NCI-H1417 (cell line): ENCODE measurements around the gene S100A10.

Experiments used
- DNase-seq, 3 experiments: peaks; one replicate each; lab custom pipeline; 2025; lab: John Stamatoyannopoulos, UW

S100A10 gene

DNA sequence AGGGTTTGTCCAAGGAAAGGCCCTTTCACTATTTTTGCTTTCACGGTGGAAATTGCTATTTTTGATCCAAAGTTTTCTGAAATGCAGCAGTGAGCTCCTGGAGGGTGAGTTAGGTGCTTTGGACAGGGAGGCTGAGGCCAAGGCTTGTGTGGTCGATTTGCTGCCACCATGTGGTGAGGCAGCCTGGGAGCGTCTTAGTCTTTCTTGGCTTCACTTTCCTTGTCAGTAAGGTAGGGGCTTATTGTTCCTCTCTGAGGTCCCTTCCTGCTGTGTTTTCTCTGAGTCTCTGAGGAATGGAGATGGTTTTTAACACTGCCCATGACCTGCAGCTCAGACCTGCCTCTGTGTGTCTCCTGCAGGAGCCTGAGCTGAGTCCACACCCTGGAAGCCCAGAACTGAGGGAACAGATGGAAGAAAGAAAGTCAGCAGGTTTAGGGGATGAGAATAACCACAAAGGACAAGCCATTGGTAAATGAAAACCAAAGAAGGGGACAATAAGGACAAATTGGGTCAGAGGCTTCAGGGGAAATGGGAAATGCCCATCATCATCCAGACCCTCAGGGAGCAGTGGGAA lies 20.1 kb upstream of the S100A10 start:
- DNase-seq = peak in 1 of 3 experiments; percentile 20

DNA sequence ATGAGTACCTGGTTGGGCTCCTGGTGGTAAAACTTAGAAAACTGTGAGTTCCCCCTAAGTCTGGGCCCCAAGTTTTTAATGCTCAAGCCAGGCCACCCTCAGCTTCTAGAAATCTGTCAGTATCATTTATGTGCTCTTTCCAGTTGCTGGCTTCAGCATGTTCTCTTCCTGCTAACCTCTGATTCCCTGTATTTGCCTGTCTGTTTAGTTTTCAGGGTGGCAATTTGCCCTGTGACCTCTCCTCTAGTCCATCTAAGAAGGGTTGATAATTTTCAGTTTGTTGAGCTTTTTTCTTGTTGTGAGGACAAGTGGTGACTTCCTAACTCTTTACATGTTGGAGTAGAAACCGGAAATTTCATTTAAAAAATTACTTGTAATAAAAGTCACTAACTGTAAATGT lies 16.0 kb upstream of the S100A10 start:
- no peak for DNase-seq

DNA sequence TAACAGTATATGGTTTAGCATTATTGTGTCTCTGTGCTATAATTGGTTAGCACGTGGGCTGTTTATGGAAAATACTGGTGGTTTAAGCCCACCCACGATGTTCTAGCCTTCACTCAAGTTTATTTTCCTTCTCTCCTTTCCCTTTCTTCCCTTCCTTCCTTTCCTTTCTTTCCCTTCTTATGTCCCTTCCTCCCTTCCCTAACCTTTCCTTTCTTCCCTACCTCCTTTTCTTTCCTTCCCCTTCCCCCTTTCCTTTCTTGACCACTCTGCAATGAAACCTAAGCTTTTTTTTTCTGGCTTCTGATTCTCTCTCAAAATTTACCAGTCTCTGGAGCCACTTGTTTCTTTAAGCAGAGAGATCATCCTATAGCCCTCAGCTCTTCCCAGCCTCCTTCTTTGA lies 13.4 kb upstream of the S100A10 start:
- no peak for DNase-seq

DNA sequence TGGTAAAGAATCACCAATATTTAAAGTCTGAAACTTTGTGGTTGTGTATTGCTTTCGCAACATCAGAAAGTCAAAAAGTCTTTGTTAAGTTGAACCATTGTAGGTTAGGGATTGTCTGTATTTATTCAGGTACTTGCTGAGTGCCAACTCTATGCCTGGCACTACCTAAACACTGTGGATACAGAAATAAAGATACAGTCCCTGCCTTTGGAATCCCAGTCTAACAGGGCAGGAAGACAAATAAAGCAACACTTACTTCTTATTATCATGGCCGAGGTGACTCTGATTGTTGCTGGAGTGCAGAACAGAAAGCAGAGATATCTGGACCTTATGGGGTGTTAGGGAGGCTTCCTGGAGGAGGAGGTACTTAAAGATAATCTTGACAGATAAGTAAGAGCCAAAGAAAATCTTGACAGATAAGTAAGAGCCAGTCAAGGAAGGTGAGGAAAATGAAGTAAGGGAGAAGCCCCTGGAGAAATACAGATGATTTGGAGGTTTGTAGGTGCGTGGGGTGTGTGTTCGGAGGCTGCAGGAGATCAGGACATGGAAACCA lies 11.8 kb upstream of the S100A10 start:
- no peak for DNase-seq

DNA sequence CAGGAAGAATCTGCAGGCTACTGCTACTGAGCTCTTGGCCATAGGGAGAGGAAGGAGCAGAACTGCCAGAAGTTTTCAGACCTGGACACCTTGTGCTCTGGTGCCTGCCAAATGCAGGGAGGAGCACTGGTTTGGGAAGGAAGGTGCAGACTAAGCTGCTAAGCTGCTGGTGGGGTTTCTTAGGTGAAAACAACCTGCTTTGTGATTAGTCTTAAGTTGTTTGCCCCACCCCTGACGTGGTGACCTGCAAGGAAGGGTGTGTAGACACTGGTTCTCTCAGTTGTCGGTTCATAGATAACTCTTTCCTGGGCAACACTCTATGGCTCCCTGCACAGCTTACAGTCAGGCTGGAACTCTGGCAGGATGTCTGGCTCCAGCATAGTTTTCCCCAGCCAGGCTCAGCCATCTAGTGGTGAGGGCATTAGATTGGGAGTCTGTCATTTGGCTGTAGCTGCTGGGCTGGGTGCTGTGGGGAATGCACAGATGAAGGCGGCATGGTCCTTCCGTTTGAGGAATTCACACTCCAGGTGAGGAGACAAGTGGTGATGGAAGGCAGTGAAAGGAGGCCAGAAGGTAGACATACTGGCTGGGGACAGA lies 10.3 kb upstream of the S100A10 start:
- DNase-seq = no peak

DNA sequence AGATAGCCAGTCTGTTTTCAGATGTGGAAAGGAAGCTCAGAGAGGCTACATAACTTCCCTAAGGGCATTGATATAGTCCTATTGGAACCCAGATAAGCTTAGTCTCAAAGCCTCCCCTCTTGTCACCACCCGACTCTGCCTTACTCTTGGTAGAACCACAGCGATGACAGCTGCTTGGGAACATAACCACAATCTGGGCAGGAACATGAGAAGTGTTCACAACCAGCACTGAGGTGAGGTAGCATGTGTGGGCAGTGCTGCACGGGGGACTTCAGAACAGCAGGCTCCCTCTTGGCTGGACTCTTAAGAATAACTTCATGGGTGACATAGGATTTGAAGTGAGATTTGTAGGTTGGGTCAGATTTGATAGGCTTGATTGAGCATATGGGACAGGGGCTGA lies 9.3 kb upstream of the S100A10 start:
- DNase-seq = no peak

DNA sequence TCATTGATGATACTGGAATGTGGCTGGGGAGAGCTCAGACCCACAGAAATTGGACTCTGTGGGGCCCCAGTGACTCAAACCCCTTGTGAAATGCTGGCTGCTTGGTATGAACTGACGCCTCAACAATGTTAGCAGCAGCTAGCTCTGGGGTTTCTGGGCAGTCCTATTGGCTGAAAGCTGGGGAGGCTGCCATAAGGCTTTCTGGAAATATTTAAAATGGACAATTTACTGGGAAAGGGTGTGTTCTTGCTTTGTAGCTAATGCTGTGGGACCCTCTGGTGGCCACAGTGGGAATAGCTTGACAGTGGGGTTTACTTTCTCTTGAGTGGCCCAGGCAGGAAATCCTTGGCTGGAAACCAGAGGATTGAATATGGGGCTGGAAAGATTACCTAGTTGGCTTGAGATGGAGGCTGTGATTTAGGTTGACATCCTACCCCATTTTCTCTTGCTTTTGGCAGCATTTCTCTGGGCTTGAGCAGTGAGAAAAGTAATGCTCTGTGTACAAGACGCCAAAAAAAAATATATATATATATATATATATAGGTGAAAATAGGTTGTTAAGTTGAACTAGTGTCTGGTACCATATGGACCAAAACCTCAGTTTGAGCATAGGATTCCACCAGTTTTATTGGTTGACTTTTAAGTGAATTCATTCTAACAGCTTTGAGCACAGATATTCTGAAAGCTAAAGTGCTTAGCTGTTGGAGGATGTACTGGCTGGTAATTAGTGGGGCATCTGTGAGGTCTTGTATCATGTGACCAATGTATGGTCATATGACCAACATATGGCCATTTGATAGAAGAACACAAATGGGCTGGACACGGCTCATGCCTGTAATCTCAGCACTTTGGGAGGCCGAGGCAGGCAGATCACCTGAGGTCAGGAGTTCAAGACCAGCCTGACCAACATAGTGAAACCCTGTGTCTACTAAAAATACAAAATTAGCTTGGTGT lies 8.2 kb upstream of the S100A10 start:
- peak; percentile 66 to 88 (median 88) for DNase-seq

DNA sequence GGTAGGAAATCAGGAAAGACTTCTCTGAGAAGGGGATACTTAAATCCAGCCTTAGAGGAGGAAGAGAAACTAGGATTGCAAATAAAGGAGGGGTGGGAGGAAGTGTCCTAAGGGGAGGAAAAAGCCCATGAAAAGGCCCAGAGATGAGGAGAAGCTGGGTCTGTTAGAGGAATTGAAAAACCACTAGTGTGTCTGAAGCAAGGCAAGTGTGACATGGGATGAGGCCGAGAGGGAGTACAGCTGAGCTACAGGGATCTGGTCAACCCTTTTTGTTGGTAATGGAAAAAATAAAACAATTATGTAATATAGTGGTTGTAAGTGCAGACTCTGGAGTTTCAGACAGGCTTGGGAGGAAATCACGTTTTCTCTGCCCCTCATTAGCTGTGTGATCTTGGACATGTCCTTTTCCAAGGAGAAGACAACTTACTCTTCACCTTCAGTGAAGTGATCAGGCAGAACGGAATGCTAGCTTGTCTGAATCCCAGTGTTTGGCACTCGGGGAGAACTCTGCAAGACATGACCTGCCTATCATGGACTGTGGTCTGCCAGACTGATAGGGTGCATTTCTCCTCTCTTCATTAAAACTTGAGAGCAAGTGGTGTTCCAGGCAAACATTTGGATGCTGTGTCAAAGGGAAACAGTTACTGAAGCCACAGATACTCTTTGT lies 7.4 kb upstream of the S100A10 start:
- DNase-seq = no peak

DNA sequence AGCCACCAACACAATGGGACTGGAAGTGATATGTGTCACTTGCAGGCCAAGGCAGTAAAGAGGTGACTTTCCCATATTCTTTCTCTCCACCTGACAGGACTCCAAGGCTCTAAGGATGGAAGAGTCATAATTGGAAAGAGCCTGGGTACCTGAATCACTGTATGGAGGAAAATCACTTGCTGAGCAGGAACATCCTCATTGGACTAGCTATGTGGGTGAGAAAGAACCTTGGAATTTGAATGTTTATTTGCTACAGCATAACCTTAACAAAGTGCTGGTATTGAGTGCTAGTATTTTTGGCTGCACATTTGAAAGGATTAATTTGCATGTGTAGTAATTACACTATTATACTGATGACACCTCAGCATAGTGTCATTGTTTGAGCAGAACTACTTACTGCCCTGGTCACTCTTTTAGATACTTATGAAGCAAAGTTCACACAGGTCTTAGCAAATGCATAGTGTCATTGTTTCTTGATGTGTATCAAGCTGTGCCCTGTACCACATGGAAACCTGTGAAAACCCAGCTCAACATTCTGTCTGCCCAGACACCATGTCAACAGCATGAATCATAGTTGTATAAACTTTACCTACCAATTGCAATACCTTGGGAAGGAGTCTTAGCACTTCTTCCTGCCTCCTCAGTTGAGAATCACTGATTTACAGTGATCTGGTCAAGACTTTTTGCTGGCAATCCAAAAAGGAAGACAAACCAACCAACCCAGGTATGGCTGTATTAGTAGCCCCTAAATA lies 5.1 kb upstream of the S100A10 start:
- no peak for DNase-seq

DNA sequence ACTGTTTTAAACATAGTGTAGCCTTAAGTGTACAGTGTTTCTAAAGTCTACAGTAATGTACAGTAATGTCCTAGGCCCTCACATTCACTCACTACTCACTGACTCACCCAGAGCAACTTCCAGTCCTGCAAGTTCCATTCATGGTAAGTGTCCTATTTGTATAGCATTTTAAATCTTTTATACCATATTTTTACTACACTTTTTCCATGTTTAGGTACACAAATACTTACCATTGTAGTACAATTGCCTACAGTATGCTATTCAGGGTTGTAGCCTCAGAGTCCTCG lies 3.6 kb upstream of the S100A10 start:
- no peak for DNase-seq

DNA sequence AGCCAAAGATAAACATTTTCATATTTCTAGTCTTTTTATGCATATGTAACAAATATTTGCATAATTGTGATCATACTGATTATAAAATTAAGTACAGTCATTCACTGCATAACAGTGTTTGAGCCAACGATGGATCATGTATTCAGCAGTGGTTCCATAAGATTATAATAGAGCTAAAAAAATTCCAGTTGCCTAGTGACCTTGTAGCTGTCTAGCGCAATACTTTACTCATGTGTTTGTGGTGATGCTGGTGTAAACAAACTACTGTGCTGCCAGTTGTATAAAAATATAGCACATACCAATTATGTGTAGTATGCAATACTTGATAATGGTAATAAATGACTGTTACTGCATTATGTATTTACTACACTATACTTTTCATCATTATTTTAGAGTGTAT lies 2.1 kb upstream of the S100A10 start:
- DNase-seq = no peak

DNA sequence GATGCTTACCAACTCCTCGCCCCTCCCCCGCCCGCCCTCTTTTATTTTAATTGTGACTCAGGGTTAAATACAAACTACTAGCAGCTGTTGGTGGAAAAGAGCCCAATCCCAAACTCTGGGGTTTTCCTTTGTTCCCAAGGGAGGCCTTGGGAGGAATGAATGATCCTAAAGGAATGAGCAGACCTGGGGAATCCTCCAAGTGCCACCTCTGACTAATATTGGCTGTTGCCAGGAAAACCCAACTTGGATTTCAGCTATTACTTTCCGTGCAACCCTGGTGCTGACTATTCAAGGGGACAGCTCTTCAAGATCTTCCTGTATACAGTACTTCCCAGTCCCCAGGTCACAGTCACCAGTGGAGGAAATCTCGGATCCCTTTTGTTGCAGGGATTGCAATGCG lies 1.3 kb upstream of the S100A10 start:
- no peak for DNase-seq

DNA sequence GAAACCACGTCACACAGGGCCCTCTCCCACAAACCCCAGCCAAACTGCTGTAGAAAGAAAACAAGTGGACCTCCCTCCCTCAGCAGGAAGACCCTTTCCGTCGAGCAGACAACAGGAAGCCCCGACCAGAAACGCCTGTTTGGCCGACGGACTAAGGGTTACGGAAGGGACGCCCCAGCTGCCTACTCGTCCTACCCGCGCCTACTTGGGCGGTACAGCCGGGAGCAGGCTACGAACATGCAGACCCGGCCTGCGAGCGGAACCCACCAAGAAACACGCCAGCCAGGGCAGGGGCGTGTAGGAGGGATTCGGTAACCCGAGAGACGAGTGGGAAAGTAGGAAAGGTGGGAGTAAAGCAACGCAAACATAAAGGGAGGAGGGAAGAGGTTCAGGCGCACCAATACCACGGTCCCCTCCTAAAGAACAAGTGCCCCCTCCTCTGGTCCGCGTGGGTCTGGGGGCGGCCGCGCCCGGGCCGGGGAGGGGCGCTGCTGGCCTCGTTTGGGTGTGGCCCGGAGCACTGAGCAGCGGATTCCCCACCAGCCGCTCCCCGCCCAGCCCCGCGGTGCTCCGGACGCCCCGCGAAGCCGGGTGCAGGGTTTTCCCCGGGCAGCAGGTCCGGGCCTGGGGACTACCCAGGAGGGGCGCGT lies 450 bp downstream of the S100A10 start:
- peak in 1 of 3 experiments; percentile 65 for DNase-seq

DNA sequence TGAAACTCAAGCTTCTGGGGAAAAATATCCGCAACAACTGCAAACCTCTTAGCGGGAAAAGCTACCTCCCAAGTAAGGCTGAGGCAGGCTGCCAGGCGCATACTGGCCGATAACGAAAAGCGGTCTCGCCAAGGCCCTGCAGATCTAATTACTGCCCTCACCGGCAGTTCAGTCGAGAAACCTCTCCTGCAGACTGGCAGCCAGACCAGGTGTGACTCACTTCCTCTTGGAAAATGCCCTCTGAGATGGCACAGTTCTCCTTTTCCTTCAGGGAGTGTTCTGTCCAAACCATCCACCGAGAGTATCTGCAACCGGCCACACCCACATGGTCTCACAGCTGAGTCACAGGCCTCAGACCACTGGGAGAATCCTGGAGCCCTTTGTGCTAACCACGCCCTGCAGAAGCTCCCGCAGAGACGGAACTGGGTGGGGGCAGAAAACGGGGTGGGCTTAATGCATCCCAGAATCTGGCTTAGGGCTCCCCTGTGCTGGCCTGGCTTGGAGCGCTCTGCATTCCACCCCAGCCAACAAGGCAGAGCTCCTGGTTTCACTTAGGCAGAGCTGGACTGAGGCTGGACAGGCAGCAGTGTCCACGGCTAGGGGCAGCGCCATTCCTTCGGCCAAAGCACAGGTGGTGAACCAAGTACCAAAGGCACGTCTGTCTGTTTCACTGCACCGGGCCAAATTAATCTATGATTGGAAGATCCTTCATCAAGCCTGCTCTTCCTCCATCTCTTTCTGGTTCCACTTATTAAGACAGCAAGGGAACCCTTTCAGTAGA lies 1.2 kb downstream of the S100A10 start:
- no peak for DNase-seq

DNA sequence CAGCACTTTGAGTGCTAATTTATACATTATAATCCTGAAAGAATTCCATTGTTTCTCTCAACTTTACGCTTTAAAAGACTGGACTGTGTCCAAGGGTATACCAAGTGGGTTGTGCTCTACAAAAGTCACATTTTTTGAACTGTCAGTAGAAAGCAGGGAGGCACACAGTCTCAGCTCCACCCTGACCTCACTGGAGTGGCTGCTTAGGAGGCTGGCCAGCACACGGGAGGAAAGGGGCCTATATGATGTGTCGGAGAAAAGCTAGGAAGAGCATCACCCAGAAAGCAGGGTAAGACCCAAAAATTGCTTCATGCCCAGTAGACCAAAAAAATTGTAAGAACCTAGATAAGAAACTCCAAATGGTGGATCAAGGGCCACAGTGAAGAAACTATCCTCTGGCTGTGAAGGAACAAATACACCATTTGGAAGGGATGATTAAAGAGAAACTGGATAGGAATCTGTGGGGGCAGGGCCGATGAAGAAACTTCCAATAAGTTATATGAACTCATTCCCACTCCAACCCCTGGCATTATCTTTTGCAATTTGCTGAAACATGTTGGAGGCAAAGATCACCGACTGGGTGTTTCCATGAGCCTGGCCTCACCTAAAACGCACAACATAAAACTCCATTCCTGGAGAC lies 1.9 kb downstream of the S100A10 start:
- no peak for DNase-seq

DNA sequence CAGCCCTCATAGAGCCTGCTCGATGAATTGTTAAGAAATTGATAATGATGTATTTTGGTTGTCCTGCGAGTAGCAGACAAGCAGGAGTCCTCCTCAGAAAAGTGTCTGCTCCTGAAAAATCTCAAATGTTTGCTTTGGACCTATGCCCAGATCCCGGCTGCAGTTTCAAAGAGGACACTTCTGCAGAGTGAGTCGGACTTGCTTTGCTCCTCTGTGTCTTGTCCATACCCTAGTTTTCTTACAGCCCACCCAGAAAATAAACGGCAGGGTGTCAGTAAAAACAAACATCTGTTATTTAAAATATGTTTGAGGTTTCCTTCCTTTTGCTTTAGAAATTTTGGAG lies 2.8 kb downstream of the S100A10 start:
- DNase-seq = peak; percentile 43 to 72 (median 67)

DNA sequence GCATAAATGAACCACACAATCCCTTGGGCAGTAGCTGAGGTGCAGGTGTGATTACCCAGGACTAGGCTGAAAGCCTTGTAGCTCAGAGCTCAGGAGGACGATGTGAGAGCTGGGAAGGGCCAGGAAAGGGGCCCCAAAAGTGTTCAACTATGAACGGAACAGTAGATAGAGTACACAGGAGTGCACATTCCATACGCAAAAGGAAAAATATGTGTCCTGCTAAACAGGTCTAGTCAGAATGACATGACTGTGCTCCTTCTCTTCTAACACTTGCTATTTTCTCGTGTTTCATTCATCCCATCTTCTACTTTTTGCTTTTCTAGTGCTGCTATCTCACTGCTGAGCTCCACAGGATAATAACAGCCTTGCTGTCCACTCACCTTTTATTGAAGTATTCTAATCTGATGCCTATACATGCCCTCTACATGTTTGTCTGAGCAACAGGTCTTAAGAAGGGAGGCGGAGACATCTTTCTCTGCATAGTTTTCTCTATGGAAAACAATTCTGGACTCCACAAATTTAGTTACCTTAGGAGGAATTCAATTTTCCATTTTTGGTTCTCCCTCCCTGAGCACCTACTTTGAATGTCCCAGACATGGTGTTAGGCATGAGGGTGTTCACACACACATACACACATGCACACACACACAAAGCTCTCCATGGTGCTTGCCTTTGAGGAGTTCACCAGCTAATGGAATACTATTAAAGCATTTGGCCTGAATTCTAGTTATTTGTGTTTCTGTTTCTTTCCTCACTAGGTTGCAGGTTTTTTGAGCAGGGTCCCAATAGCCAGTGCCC lies 3.4 kb downstream of the S100A10 start:
- DNase-seq = no peak

DNA sequence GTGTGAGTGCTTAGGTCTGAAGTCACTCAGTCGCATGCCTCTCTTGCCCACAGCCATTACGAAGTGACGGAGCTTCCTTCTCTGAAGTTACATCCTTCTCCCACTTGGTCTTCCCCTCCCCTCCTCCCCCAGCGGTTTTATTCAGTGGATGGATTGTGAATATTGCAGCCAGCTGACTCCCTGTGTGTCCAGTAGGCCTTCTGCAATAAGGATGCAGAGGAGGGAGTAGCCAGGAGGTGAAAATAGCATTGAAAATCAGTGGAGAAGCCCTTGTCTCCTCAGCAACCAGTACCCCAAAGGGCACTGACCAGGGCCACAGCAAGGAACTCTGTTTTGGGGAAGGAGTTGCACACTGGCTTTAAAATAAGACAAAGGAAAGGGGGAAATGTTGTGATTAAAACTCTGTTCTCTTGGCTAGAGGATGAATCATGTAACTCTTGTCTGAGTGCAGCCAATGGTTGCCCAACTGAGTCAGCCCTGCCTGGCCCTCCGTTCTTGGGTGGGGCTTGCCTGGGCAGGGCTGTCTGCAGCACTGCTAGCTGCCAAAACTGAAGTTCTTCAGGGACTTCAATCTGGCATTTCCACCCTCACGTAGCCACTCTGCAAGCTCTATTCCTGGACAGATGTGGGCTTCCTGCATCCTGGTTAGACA lies 4.3 kb downstream of the S100A10 start:
- no peak for DNase-seq
